Cardiac septum (tissue), 1 donor: Measurements from ENCODE around the gene PAX9. TPM values are rescaled to one million over a fixed set of nuclear protein-coding genes. Genes with fewer than 3 reads are reported as not detected.
"Not testable (repeated sequence)": the region's sequence is repeated elsewhere in the genome, so short reads cannot be mapped to it uniquely, and the experiment has no call there.

Experiments used
- DNase-seq: peaks from one replicate; pipeline ENCODE4 v3.0.0-alpha.2; 2020; ENCODE audit warnings: low spot score
- intact Hi-C: fragments of 100-400 bp; cut with DNase I; formaldehyde crosslinking; loops from one replicate; pipeline ENCODE4 v1.14.0; 2022
- total RNA-seq: library from RNA; stranded (reverse); fragmentation: NEBNext Ultra II Directional; extraction: Animal tissue kit (Norgen Biotek cat#: 25700); gene quantifications from one replicate; pipeline ENCODE4 v1.2.1, GENCODE V29; 2021
- donor health status: DM: no; HTN: no; CAD: no.

Gene PAX9
- total RNA-seq, 1 donor from 2014 or later = not detected

- intact Hi-C loops = no loop called here
- DNase-seq = no peak
These were observed 4.3 kb downstream of the PAX9 start for GRCh38 chr14:36665887-36666415.

GRCh38 chr14:36666416-36667206 lies 5.0 kb downstream of the PAX9 start:
- intact Hi-C loops = no loop called here
- no peak for DNase-seq

- intact Hi-C loops = no loop called here
- DNase-seq = no peak
These were observed 6.0 kb downstream of the PAX9 start for GRCh38 chr14:36667679-36668078.

- intact Hi-C loops = no loop called here
These were observed 9.5 kb downstream of the PAX9 start for GRCh38 chr14:36671149-36671548.

GRCh38 chr14:36672095-36672494 lies 10.4 kb downstream of the PAX9 start:
- intact Hi-C loops = no loop called here
- DNase-seq = no peak

More at GRCh38 chr14:36671149-36671548, 9.5 kb downstream of the PAX9 start:
- no peak for DNase-seq

GRCh38 chr14:36674659-36675058 lies 13.0 kb downstream of the PAX9 start:
- no peak for DNase-seq
- intact Hi-C loops = no loop called here

- DNase-seq = no peak
- intact Hi-C loops = no loop called here
These were observed 13.9 kb downstream of the PAX9 start for GRCh38 chr14:36675581-36675980.

- DNase-seq = no peak
- intact Hi-C loops = no loop called here
These were observed 14.6 kb downstream of the PAX9 start for GRCh38 chr14:36676236-36676635.

- no peak for DNase-seq
- intact Hi-C loops = no loop called here
These were observed 20.7 kb downstream of the PAX9 start for GRCh38 chr14:36682338-36682737.

- intact Hi-C loops = no loop called here
- no peak for DNase-seq
These were observed 21.5 kb downstream of the PAX9 start for GRCh38 chr14:36683083-36683724.

- no peak for DNase-seq
- intact Hi-C loops = no loop called here
These were observed 23.3 kb downstream of the PAX9 start for GRCh38 chr14:36684946-36685345.

- intact Hi-C loops = no loop called here
- no peak for DNase-seq
These were observed 28.8 kb downstream of the PAX9 start for GRCh38 chr14:36690311-36691040.

- DNase-seq = not testable (repeated sequence)
These were observed 37.8 kb downstream of the PAX9 start for GRCh38 chr14:36699420-36699819.

GRCh38 chr14:36700651-36701050 lies 39.0 kb downstream of the PAX9 start:
- DNase-seq = no peak
- intact Hi-C loops = no loop called here

More at GRCh38 chr14:36699420-36699819, 37.8 kb downstream of the PAX9 start:
- intact Hi-C loops = not testable (repeated sequence)

GRCh38 chr14:36701132-36701531 lies 39.5 kb downstream of the PAX9 start:
- DNase-seq = no peak
- intact Hi-C loops = no loop called here

- DNase-seq = no peak
- intact Hi-C loops = no loop called here
These were observed 40.8 kb downstream of the PAX9 start for GRCh38 chr14:36702474-36702873.

GRCh38 chr14:36707570-36707969 lies 45.9 kb downstream of the PAX9 start:
- intact Hi-C loops = no loop called here
- DNase-seq = no peak

GRCh38 chr14:36713960-36714703 lies 52.5 kb downstream of the PAX9 start:
- no peak for DNase-seq
- intact Hi-C loops = no loop called here

- DNase-seq = no peak
- intact Hi-C loops = no loop called here
These were observed 55.0 kb downstream of the PAX9 start for GRCh38 chr14:36716614-36717184.
